HG02763 (cell line): ENCODE data around the gene NXPH2.

Experiments used
- ATAC-seq: cut with Tn5 transposase; IDR thresholded peaks from one replicate; pipeline ENCODE4 v1.9.1; 2021; ENCODE audit warnings: mild to moderate bottlenecking, moderate library complexity; ENCODE audit not compliant: unreplicated experiment

NXPH2 gene

DNA sequence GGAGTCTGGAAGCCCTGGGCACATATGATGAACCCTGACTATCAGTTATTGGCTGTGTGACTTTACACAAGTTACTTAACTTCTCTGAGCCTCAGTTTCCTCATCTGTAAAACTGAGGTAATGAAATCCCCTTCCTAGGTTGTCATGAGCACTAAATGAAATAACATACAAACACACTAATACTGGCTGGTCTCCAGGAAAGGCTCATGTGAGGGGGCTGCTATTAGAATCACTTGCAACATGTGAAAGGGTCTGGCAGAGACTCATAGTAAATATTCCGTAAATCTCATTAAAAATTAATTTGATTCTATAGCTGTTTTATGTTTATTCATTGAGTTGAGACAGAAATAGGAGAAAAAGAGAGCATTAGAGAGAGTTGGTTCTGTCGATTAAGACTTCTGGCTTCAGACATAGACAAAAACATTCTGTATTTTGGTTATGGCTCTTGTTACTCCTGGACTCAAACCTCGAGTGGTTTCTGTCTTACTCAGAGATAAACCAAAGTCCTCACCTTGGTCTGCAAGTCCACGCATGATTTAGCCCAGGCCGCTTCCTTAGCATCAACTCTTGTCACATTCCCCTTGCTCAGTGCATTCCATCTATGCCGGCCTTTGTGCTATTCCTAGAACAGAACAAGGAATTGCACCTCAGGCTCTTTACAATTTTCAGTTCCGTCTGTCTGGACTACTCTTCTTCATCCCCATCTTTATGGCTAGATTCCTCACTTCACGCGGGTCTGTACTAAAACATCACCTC, 139.1 kb downstream of the NXPH2 start:
- ATAC-seq: no peak

DNA sequence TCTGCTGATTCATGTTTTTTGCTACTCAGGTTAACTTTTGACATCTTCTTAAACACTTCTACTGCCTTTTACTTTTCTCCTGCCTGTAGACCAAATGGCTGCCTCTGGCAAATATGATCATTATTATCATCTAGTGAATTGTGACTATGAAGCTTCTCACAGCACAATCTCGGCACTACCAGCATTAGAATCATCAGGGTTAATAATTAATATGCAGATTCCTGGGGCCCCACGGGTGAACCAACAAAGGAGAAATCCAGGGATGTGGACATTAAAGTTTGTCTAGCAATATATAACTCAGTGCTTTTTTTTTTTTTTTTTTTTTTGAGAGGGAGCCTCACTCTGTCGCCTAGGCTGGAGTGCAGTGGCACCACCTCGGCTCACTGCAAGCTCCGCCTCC, 142.5 kb downstream of the NXPH2 start:
- no peak for ATAC-seq

DNA sequence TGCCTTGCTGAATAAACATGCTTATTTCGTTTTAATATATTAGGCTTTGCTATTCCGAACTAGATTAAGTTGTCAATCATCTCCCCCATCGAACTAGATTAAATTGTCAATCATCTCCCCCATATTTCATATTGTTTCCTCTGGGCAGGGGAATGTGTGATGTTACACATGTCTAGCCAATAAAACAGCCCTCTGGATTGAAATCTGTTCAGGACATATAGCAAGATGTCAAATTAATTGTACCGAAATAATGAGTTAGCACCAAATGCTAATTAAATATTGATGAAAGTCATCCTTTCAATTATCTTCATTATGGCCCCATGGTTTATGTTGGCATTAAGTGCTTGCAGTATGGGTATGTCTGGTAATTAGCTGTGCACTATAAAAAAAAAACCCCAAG, 143.1 kb downstream of the NXPH2 start:
- ATAC-seq: no peak

DNA sequence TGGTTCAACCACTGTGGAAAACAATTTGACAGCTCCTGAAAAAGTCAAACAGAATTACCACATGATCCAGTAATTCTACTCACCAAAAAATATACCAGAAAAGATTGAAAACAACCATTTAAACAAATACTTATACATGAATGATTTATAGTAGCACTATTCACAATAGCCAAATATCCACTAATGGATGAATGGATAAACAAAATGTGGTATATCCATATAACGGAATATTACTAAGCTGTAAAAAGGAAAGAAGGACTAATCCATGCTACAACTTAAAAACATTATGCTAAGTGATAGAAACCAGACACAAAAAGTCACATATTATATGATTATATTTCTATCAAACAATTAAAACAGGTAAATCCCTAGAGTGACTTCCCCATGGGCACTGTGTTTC, 147.1 kb downstream of the NXPH2 start:
- ATAC-seq: no peak

DNA sequence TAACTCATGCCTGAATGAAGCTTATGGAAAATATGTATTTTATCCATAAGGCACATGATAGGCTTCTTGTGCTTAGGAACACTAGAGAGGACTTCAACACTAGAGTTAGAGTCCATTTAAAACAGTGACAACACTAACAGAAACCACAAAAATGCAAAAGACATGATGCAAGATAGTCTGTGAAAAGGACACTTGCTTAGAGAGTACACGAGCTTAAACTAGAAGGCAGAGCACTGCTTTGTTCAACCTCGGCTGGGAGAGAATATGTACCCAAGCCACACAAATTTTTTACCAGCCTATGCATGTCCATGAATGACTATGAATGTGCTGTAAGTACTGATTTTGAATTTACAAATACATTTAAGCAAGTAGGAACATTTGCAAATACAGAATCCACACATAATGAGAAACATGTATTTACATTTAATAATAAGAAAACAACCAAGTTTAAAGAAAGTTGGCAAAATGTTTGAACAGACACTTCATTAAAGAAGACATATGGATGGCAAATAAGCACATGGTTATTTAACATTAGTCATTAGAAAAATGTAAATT, 148.0 kb downstream of the NXPH2 start:
- ATAC-seq: no peak

DNA sequence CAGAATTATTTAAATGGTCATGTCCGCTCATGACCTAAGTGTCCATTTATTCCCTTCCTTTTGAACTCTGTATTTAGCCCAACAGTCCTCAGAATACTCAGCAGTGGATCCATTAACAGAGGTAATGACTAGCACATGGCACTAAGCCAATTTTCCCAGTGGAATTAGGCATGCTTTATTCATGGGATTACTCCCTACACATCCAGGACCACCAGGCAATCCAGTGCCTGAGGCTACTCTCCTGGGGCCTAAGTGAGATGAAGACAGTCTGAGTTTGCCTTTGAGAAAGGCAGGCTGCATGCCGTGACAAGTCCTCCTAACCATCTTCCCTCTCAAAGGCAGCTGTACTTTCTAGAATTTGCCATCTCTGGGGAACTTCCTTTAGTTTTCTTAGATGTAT, 150.0 kb downstream of the NXPH2 start:
- no peak for ATAC-seq

DNA sequence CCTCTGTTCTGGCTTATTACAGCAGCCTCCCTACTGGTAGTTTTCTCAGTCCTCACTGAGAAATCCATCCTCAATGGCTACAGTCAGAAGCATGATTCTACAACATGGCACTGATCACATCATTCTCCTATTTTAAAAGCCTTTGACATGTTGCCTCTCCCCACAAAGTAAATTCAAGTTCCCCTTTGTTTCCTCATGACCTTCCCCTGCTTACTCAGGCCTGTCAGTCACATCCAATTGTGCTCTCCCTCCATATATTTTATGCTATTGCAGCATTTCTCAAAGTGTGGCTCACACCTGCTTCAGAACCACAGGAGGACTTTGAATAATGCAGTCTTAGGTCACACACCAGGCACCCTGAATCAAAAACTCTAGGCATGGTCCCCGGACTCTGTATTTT, 154.0 kb downstream of the NXPH2 start:
- no peak for ATAC-seq

DNA sequence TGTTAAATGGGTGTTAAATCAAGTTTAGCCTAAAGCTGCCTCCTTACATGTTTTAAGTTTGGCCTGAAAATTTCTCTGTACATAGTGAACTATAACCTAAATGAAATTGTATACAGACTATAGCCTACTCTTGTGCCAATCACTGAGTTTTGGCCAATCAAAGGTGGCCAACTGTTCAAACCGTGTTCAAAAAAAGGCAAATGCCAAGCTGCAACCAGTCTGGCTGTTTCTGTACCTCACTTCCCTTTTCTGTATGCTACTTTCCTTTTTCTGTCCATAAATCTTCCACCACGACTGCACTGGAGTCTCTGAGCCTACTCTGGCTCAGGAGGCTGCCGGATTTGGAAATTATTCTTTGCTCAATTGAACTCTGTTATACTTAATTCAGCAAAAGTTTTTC, 157.6 kb downstream of the NXPH2 start:
- ATAC-seq: no peak

DNA sequence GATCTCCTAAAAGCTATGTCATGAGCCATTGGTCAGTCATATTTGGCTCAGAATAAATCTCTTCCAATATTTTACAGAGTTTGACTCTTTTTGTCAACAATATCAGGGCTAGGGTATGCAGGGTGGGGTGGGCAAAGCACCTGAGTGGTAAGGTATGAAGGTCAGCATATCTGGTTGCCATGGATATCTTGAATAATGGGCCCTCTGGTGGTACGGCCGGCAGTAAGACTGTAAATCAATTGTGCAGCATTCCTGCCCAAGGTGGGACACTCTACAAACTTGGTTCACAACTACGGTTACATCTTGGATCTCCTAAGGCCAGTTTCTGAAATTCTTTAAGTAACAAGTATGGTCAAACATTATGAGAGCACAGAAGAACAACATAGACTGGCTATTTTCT, 159.1 kb downstream of the NXPH2 start:
- no peak for ATAC-seq

DNA sequence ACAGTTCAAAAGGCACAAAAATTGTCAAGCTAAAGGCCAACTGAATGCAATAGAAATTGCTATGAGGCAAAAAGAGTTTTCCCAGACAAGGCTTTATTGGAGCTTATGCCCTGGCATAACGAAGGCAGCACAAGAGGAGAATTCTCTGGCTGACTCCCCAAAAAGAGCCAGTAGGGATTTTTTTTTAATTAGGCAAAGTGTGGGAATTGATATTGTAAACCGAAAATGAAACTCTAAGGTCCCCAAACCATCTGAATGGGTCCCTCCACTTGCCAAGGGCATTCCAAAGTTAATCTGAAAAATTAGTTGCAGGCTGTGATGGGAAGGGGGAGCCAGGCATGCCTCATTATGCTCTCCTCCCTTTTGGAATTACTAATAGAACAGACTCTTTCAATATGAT, 159.8 kb downstream of the NXPH2 start:
- no peak for ATAC-seq
